ENCODE results near the gene CHRM2.

CHRM2 gene

DNA sequence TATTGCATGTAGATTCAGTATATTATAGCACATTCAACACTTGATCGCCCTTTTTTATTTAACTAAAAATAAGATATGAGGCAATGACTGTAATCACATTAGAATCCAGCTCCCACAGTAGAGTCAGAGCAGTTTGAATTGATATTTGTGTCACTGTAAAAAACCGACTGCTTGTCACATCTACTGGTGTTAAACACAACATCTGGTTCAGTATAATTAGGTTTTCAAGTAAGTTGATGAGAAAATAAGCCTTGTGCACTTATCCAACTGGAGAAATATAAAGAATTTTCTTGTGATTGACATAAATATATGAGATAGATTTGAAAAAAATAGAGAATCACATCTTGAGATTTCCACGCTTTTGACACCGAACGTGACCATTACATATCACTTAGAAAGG is 69.0 kb downstream of the CHRM2 start:
- Histone ChIP-seq H2AFZ (no peak overlapping the region), H3K79me2 (no peaks in the 10 kb centered on the region), H3K4me2 (ENCODE audit: low read length) (no peak overlapping the region), H3K4me1 (no peaks in the 10 kb centered on the region), H3K27me3 (ENCODE audit: control insufficient read depth, insufficient read depth, low read length) (no peaks in the 10 kb centered on the region), H3K9me3 (ENCODE audit: control insufficient read depth, low read length) (no peaks in the 10 kb centered on the region), H3K27ac (no peak overlapping the region), H3K36me3 (ENCODE audit: control insufficient read depth, insufficient read depth, low read length) (peaks cover 3% of the 10 kb centered on the region), H3K4me3 (ENCODE audit: low read depth, low read length) (no peak overlapping the region), H3K9ac (no peak overlapping the region)
- TF ChIP-seq, protein P1, sequence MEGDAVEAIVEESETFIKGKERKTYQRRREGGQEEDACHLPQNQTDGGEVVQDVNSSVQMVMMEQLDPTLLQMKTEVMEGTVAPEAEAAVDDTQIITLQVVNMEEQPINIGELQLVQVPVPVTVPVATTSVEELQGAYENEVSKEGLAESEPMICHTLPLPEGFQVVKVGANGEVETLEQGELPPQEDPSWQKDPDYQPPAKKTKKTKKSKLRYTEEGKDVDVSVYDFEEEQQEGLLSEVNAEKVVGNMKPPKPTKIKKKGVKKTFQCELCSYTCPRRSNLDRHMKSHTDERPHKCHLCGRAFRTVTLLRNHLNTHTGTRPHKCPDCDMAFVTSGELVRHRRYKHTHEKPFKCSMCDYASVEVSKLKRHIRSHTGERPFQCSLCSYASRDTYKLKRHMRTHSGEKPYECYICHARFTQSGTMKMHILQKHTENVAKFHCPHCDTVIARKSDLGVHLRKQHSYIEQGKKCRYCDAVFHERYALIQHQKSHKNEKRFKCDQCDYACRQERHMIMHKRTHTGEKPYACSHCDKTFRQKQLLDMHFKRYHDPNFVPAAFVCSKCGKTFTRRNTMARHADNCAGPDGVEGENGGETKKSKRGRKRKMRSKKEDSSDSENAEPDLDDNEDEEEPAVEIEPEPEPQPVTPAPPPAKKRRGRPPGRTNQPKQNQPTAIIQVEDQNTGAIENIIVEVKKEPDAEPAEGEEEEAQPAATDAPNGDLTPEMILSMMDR (IDR thresholded peaks at IDR 0.05): no peak

DNA sequence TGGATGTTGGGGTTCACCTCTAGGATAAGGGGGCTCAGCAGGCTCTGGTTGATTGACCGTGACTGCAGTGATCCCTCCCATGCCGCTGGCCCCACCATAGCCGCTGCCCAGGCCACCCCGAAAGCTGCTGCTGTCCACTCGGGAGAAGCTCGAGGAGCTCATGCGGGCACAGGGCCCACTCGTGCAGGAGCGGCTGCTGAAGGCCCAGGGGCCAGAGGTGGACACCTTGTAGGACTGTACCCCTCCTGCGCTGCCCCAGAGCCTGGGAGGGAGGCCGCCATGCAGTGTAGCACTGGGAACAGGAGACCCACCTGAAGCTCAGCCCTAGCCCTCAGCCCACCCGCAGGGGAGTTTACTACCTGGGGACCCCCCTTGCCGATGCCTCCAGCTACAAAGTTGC is 70.0 kb downstream of the CHRM2 start:
- Histone ChIP-seq H3K4me2 (ENCODE audit: low read length) (no peak overlapping the region), H3K4me1 (no peaks in the 10 kb centered on the region), H3K27me3 (ENCODE audit: control insufficient read depth, insufficient read depth, low read length) (no peaks in the 10 kb centered on the region), H3K79me2 (no peaks in the 10 kb centered on the region), H2AFZ (no peak overlapping the region), H3K9ac (no peak overlapping the region), H3K4me3 (ENCODE audit: low read depth, low read length) (no peak overlapping the region), H3K27ac (no peak overlapping the region), H3K9me3 (ENCODE audit: control insufficient read depth, low read length) (no peaks in the 10 kb centered on the region), H3K36me3 (ENCODE audit: control insufficient read depth, insufficient read depth, low read length) (peaks cover 2% of the 10 kb centered on the region)
- TF ChIP-seq, protein P1 (IDR thresholded peaks at IDR 0.05): no peak

DNA sequence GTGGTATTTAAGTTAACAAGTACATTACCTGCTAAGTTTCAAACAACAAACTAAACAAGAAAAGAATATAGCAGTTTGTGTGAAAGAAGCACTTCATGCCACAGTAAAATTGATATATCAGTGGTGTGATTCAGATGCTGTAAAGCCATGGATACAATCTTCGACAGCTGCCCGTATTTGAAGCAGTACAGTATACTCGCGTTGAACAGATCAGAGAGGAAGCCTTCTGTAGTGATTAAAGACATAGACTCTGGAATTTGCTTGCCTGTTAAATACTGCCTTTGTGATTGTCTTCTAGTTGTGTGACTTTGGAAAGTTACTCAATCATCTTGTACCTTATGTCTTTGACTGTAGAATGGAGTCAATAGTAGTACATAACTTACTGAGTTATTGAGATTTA is 71.7 kb downstream of the CHRM2 start:
- Histone ChIP-seq H2AFZ (no peak overlapping the region), H3K9me3 (ENCODE audit: control insufficient read depth, low read length) (no peaks in the 10 kb centered on the region), H3K4me2 (ENCODE audit: low read length) (no peak overlapping the region), H3K27ac (no peak overlapping the region), H3K9ac (no peak overlapping the region), H3K4me3 (ENCODE audit: low read depth, low read length) (no peak overlapping the region), H3K27me3 (ENCODE audit: control insufficient read depth, insufficient read depth, low read length) (no peaks in the 10 kb centered on the region), H3K36me3 (ENCODE audit: control insufficient read depth, insufficient read depth, low read length) (no peaks in the 10 kb centered on the region), H3K4me1 (no peaks in the 10 kb centered on the region), H3K79me2 (no peaks in the 10 kb centered on the region)
- TF ChIP-seq, protein P1 (IDR thresholded peaks at IDR 0.05): no peak

DNA sequence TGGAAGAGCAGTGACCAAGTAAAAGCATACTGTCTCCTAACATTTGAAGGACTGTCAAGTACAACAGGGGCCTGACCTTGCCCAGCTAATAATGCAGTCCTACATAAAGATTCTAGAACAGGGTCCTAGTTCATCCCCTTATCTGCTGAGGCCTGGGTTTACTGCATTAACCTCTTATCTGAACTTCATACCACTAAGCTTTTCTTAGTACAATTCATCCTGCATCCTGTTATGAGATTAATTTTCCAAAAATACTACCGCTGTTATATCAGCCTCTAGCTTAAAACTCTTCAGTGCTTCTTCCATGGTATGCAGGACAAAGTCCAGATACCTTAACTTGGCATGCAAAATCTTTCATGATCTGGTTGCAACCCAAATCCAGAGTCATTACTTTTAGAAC is 72.5 kb downstream of the CHRM2 start:
- H3K4me2 ChIP-seq (ENCODE audit: low read length): no peak overlapping the region
- H3K9ac ChIP-seq: no peak overlapping the region
- no peaks in the 10 kb centered on the region for H3K79me2 ChIP-seq
- no peaks in the 10 kb centered on the region for H3K4me1 ChIP-seq
- H3K36me3 ChIP-seq (ENCODE audit: control insufficient read depth, insufficient read depth, low read length): no peaks in the 10 kb centered on the region
- no peak overlapping the region for H3K4me3 ChIP-seq (ENCODE audit: low read depth, low read length)
- H2AFZ ChIP-seq: no peak overlapping the region
- TF ChIP-seq, protein P1 (IDR thresholded peaks at IDR 0.05): no peak
- no peaks in the 10 kb centered on the region for H3K27me3 ChIP-seq (ENCODE audit: control insufficient read depth, insufficient read depth, low read length)
- no peaks in the 10 kb centered on the region for H3K9me3 ChIP-seq (ENCODE audit: control insufficient read depth, low read length)
- no peak overlapping the region for H3K27ac ChIP-seq

DNA sequence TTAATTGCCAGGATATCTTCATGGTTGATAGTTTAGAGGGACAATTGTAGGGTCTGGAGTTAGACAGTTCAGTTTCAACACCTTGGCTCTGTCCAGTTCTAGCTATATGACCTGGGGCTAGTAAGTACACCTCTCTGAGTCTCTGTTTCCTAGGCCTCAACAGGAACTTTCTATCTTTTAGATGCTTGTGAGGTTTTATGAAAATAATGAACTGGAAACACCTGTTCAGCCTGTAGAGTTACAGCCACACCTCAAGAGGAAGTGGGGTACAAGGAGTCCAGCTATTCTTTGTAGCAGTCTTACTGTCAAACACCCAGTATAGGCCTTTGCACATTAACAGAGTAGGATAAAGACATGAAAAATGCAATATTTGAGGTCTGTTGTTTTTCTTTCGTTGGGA is 73.4 kb downstream of the CHRM2 start:
- H3K4me3 ChIP-seq (ENCODE audit: low read depth, low read length): no peak overlapping the region
- no peak overlapping the region for H3K27ac ChIP-seq
- no peaks in the 10 kb centered on the region for H3K79me2 ChIP-seq
- no peak overlapping the region for H2AFZ ChIP-seq
- TF ChIP-seq, protein P1 (IDR thresholded peaks at IDR 0.05): no peak
- H3K4me1 ChIP-seq: no peaks in the 10 kb centered on the region
- no peaks in the 10 kb centered on the region for H3K9me3 ChIP-seq (ENCODE audit: control insufficient read depth, low read length)
- no peaks in the 10 kb centered on the region for H3K27me3 ChIP-seq (ENCODE audit: control insufficient read depth, insufficient read depth, low read length)
- H3K36me3 ChIP-seq (ENCODE audit: control insufficient read depth, insufficient read depth, low read length): no peaks in the 10 kb centered on the region
- no peak overlapping the region for H3K9ac ChIP-seq
- H3K4me2 ChIP-seq (ENCODE audit: low read length): no peak overlapping the region
